ENCODE measurements around the gene AICDA. TPM values are rescaled to one million over a fixed set of nuclear protein-coding genes. Genes with fewer than 3 reads are reported as not detected.

AICDA gene
- total RNA-seq, 1 experiment from 2014 or later, result 0.22 TPM

- Histone ChIP-seq H4K20me1 (ENCODE audit: control insufficient read depth, insufficient read depth, insufficient read length) (no peaks in the 10 kb centered on the region), H4K5ac (ENCODE audit: insufficient read length, low read depth, low read length) (no peak overlapping the region), H3K23ac (ENCODE audit: insufficient read length, low read depth, low read length) (no peak overlapping the region), H3K4ac (ENCODE audit: low read depth, low read length) (no peak overlapping the region), H3K9me3 (ENCODE audit: control insufficient read depth, low read depth, low read length) (no peaks in the 10 kb centered on the region), H2BK5ac (ENCODE audit: insufficient read length, low read length) (no peak overlapping the region), H3K4me1 (ENCODE audit: insufficient read depth, low read length) (no peaks in the 10 kb centered on the region; the same call in 1 of the 2 replicates), H3K79me2 (ENCODE audit: insufficient read depth, low read length) (no peaks in the 10 kb centered on the region), H2BK20ac (ENCODE audit: low read depth, low read length, poor library complexity, severe bottlenecking) (no peak overlapping the region), H2AK5ac (ENCODE audit: insufficient read length, low read length) (no peak overlapping the region), H3K23me2 (ENCODE audit: insufficient read length, low read depth, low read length, poor library complexity, severe bottlenecking) (no peaks in the 10 kb centered on the region), H3K4me2 (ENCODE audit: insufficient read depth, insufficient read length, low read length) (no peak overlapping the region), H3K14ac (ENCODE audit: insufficient read depth, low read length) (no peak overlapping the region), H3K79me1 (ENCODE audit: insufficient read depth, low read depth, low read length, poor library complexity, severe bottlenecking) (no peaks in the 10 kb centered on the region), H2BK12ac (ENCODE audit: insufficient read length, low read depth, low read length) (no peak overlapping the region), H4K8ac (replicated peaks; ENCODE audit: insufficient read length, low read depth, low read length) (no peak overlapping the region), H4K91ac (ENCODE audit: insufficient read length, low read depth, low read length) (no peak overlapping the region), H2BK15ac (ENCODE audit: low read depth, low read length) (no peak overlapping the region), H3K56ac (ENCODE audit: insufficient read length, low read depth, low read length) (no peak overlapping the region), H2BK120ac (ENCODE audit: low read depth, low read length, poor library complexity, severe bottlenecking) (no peak overlapping the region), H3T11ph (ENCODE audit: low read length) (no peak overlapping the region), H3K18ac (ENCODE audit: insufficient read length, low read depth, low read length) (no peak overlapping the region), H3K9ac (ENCODE audit: extremely low read depth, insufficient read length, low read length) (no peak overlapping the region), H3K27ac (ENCODE audit: insufficient read length, low read depth, low read length) (no peak overlapping the region), H2AFZ (ENCODE audit: low read length) (no peak overlapping the region), H3K27me3 (ENCODE audit: insufficient read depth, low read length) (no peaks in the 10 kb centered on the region)
- no peak for DNase-seq
- peaks cover 0 to 16% (median 11%) of the 10 kb centered on the region in 3 experiments; a peak in 5 of 7 replicates for H3K36me3 Mint-ChIP-seq (ENCODE audit: insufficient read depth in 1 of 3, low read depth in 3 of 3)
- TF ChIP-seq, protein P1, sequence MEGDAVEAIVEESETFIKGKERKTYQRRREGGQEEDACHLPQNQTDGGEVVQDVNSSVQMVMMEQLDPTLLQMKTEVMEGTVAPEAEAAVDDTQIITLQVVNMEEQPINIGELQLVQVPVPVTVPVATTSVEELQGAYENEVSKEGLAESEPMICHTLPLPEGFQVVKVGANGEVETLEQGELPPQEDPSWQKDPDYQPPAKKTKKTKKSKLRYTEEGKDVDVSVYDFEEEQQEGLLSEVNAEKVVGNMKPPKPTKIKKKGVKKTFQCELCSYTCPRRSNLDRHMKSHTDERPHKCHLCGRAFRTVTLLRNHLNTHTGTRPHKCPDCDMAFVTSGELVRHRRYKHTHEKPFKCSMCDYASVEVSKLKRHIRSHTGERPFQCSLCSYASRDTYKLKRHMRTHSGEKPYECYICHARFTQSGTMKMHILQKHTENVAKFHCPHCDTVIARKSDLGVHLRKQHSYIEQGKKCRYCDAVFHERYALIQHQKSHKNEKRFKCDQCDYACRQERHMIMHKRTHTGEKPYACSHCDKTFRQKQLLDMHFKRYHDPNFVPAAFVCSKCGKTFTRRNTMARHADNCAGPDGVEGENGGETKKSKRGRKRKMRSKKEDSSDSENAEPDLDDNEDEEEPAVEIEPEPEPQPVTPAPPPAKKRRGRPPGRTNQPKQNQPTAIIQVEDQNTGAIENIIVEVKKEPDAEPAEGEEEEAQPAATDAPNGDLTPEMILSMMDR (conservative IDR thresholded peaks at IDR 0.05), result no peak
- H3K4me3 Mint-ChIP-seq, result no peak overlapping the region
- peaks cover 29 to 36% of the 10 kb centered on the region in 2 experiments for H3K4me1 Mint-ChIP-seq
- H3K9me3 Mint-ChIP-seq, result peaks cover 7 to 15% of the 10 kb centered on the region in 2 experiments
- H3K27ac Mint-ChIP-seq, result no peak overlapping the region
- no CpG with 5 or more reads among the region's 11 CpGs for WGBS (ENCODE audit: extremely low coverage, insufficient read length, low lambda C conversion rate)
- no peaks in the 10 kb centered on the region for H3K27me3 Mint-ChIP-seq (ENCODE audit: low read depth)
Measured at GRCh38 chr12:8559676-8560075, 53.0 kb downstream of the AICDA start.

Data from H9 (cell line).